Stimulated activated naive CD8-positive, alpha-beta T cell treated with anti-CD3 and anti-CD28 coated beads, Interleukin-15, amount 100 ng/mL, for 72 hours (primary cell): ENCODE data around the gene DPP8.
A peak's percentile ranks its signal among the peaks of the same experiment; 100 is the strongest.

Experiments
- ATAC-seq: fragments of 150-1000 bp; cut with Tn5 transposase; 2 replicates; pipeline ENCODE4 v1.10.0; 2021; ENCODE audit warnings: mild to moderate bottlenecking, moderate library complexity
- DNase-seq, 2 donors: peaks; one replicate each; pipeline ENCODE4 v3.0.0; 2021 to 2022
- H3K27ac Mint-ChIP-seq, 2 donors: one replicate each; pipeline ENCODE4 v1.8.0; 2022; ENCODE audit warnings: mild to moderate bottlenecking in 2 of 2, mixed read lengths in 2 of 2, moderate library complexity in 2 of 2
- H3K27me3 Mint-ChIP-seq: one replicate; pipeline ENCODE4 v1.8.0; 2022; ENCODE audit warnings: mixed read lengths
- H3K4me1 Mint-ChIP-seq: one replicate; pipeline ENCODE4 v1.8.0; 2022; ENCODE audit warnings: mild to moderate bottlenecking, mixed read lengths
- H3K4me3 Mint-ChIP-seq, 2 donors: one replicate each; pipeline ENCODE4 v1.8.0; 2022; ENCODE audit warnings: mild to moderate bottlenecking in 2 of 2, mixed read lengths in 2 of 2, moderate library complexity in 1 of 2
- H3K9me3 Mint-ChIP-seq, 2 donors: one replicate each; pipeline ENCODE4 v1.8.0; 2022; ENCODE audit warnings: mixed read lengths in 2 of 2

Gene DPP8

DNA sequence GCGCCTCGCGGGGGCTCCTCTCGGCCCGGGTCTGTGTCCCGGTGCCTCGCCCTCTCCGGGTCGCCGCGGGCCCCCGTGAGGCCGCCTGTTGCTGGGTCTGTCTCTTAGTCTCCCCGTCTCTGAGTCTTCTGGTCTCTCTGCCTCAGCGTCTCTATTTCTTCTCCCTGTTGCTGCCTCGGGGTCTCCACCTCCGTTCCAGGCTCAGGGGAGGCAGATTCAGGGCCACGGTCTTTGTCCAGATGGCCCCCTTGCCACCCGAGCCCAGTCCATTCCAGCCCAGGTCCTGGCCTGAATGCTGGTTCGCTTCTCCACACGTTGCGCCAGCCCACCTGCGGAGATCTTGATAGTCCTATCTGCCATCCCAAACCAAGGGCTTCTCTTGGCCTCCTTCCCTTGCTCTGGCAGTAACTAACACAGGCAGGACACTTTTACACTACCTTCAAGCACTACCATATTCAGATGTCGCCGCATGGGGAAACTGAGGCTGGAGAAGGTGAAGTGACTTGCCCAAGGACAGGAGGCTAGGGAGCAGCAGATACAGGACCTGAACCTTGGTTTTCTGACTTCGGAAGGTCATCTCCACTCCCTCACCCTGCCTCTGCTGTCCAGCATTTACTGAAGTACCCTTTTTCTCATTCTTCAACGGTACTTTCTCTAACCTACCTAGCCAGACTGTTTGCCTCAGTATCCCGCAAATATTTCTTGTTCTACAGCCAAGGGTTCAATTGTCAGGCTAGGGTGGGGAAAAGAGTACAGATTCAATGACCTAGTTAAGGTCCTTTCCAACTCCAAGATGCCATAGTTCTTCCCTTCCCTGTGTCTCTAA is 94.1 kb downstream of the DPP8 start:
- Mint-ChIP-seq H3K4me3 (peak overlapping the region; percentile 73 to 87), H3K27me3 (peaks cover 81% of the 10 kb centered on the region), H3K27ac (peak overlapping the region in 1 of 2 donors; percentile 68), H3K9me3 (no peaks in the 10 kb centered on the region), H3K4me1 (peaks cover 26% of the 10 kb centered on the region)
- DNase-seq (no peak), ATAC-seq (peak; percentile 42)

DNA sequence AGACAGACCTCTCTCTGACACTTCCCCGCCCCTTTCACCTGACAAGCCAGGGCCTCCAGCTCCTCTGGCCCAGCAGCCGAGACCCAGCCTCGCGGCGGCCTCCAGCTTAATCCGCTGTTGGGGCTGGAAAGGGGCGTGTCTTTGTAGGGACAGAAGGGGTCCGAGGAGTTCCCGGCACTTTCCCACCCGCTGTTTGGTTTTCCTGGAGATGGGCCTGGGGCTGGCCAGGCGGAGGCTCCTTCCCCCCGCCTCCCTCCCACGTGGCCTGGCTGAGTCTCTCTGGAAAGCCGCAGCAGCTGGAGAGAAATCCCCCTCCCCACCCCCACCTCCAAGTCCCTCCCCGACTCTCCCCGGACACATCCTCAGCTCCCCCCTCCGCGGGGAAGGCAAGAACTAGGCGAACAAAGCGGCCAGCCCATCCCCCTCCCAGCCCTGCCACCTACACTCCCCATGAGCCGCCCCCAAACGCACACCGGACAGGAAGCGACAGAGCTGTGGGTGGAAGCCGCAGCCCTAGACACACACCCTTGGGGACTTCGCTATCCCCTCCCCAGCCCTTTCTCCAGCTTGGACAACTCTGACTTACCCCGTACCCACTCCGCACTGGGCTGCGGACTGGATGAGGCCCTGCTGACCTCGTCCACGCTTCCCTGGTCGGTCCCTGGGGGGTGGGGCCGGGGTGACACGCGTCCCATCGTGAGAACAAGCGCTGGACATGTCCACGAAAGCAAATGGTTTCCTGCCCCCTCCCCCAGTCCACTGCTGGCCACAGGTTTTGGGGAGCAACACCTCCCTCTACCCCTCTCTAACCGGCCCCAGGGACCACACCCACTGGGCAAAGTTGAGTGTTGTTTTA is 95.9 kb downstream of the DPP8 start:
- Mint-ChIP-seq H3K27ac (no peak overlapping the region), H3K4me1 (peaks cover 26% of the 10 kb centered on the region), H3K4me3 (peak overlapping the region; percentile 83 to 86), H3K27me3 (peaks cover 99% of the 10 kb centered on the region), H3K9me3 (no peaks in the 10 kb centered on the region)
- ATAC-seq (peak; percentile 61), DNase-seq (peak; percentile 11 to 29)

DNA sequence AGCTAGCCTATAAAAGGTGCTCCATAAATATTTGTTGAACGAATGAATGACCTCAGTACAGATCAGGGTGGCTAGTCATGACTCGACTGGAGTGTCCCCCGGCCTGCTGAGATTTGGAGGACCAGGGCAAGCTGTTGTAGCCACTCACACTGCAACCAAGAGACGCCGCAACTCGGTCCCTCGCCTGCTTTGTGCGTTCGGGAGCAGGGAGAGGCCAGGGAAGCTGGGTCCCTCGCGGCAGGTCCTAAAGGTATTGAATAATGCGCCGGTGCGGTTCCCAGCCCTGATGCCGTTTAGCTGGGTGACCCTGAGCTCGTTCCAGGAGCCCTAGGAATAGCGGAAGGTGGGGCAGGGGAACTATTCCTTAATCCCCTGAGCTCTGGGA is 96.5 kb downstream of the DPP8 start:
- peak overlapping the region in 1 of 2 donors; percentile 37 for H3K4me3 Mint-ChIP-seq
- ATAC-seq (no peak), DNase-seq (no peak)
- no peak overlapping the region for H3K27ac Mint-ChIP-seq
- H3K9me3 Mint-ChIP-seq = no peaks in the 10 kb centered on the region
- peaks cover 26% of the 10 kb centered on the region for H3K4me1 Mint-ChIP-seq
- peaks cover 100% of the 10 kb centered on the region for H3K27me3 Mint-ChIP-seq

DNA sequence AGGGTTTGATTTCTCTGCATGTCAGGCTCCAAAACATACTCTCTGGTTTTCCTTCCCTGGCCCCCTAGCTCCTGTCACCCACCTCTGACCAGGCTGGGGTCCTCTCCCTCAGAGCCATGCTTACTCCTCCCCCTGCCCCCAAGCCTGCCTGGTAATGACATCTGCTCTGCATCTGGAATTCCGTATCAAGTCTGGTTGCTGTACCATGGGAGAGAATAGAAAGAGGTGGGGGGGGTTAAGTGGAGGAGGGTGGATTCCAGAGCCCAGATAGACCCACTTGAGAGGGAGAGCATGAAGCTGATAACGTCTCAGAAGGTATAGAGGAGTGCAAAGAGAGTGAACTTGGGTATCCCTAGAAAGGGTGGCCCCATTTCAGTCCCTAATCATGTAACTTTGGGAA is 98.9 kb downstream of the DPP8 start:
- Mint-ChIP-seq H3K4me3 (no peak overlapping the region), H3K27me3 (peaks cover 76% of the 10 kb centered on the region), H3K9me3 (no peaks in the 10 kb centered on the region), H3K27ac (no peak overlapping the region), H3K4me1 (peaks cover 26% of the 10 kb centered on the region)
- no peak for ATAC-seq
- no peak for DNase-seq

DNA sequence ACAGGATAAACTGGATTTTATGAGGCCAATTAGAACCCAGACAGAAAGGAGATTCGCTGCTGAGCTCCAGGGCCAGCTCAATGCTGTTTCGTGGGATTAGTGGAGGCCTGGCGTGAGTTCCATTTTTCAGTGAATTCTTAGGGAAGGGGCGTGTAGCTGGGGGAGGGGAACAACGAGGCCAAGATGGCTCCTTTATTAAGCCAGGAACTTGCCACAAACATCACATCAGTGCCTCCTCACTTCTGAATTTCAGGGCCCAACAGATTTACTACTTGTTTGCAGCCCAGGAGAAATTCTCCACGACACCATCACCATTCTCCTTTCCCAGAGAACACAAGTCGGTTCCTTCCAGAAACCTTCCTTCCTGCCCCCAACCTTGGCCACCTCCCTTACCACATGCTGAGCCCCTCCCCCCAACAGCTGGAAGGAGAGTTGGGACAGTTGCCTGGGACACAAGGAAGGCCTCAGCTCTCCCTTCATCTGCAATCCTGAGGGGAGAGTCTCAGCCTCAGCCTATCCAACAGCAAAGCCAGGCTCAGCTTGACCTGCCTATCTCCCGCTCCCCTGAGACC is 100.6 kb downstream of the DPP8 start:
- Mint-ChIP-seq H3K9me3 (no peaks in the 10 kb centered on the region), H3K4me3 (no peak overlapping the region), H3K27me3 (peaks cover 60% of the 10 kb centered on the region), H3K4me1 (peaks cover 14% of the 10 kb centered on the region), H3K27ac (no peak overlapping the region)
- ATAC-seq (no peak), DNase-seq (no peak)

DNA sequence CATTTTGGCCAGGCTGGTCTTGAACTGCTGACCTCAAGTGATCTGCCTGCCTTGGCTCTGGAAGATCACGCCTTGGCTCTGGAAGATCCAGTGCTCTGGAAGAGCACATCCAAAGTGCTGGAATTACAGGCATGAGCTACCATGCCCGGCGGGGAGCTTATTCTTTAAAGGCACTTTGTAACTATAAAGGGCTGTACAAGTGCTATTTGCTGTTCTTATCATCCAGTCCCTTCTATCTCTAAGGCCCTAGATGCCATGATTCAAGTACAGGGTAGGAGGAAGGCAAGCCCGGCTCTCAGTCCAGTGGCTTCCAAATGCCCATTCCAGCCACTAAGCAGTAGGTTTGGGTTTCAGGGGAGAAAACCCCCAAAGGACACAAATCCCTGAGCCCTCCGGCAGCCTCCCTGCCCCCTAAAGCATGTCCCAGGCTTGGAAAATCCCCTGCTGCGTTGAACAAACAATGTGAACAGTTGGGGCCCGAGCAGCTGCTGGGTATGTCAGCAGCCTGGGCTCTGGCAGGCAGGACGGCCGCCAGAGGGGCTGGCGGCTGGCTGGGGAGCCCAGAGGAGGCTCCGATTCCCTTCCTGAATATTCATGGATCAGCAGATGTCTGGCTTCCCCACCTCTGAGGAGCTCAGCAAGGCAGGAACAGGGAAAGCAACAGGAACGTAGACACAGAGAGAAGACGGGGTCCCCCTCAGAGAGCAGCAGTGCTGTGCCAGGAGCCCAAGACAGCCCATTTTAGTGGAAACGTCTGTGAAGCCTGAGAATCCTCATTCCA is 102.5 kb downstream of the DPP8 start:
- H3K27me3 Mint-ChIP-seq = peaks cover 49% of the 10 kb centered on the region
- no peak overlapping the region for H3K4me3 Mint-ChIP-seq
- ATAC-seq (no peak), DNase-seq (no peak)
- H3K27ac Mint-ChIP-seq = no peak overlapping the region
- H3K4me1 Mint-ChIP-seq = no peaks in the 10 kb centered on the region
- H3K9me3 Mint-ChIP-seq = no peaks in the 10 kb centered on the region

DNA sequence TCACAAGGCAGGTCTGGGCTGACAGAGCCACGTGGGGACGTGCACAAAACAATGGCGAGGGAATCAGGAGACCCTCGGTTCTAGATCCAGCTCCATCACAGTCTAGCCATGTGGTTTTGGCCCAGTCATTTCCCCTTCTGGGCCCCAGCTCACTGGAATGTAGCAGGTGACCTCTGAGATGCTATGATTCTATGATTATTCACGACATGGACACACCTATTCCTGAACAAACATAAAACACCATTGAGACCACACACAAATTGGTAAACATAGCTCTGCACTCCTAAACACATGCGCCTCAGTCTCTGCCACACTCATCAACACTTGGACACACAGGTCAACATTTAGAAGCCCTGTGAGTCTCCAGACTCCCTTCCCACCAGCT is 103.7 kb downstream of the DPP8 start:
- Mint-ChIP-seq H3K4me3 (no peak overlapping the region), H3K27ac (no peak overlapping the region), H3K4me1 (peaks cover 9% of the 10 kb centered on the region), H3K9me3 (no peaks in the 10 kb centered on the region), H3K27me3 (peaks cover 48% of the 10 kb centered on the region)
- ATAC-seq (no peak), DNase-seq (no peak)

DNA sequence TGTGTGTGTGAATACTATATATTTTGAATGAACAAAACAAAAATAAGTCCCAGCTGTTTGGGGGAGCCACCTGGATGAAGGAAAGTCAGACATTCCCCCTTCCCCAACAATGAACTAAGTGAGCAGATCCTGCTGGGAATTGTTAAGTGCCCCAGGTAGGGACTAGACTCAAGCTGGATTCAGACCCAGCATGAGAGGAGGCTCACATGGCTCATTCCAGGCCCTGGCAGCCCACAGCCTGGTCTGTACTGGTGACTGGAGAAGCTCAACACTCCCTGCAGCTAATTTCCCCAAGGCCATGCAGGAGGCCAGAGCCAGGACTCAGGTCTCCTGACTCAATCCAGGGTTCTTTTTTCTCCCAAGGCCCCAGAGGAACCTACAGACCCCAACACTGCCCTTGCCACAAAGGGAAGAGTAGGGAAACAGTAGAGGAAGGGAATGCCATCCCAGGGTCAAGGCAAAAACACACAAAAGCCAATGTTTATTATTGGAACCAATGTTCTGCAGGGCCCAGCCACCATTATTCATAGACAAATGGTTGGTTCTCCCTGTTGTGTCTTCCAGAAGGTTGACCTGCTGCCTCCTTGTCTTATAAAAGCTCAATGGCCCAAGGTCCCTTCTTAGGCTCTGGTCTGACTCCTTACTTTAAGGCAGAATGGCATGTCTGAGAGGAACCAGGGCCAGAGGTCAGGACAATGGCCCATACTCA is 104.3 kb downstream of the DPP8 start:
- ATAC-seq (no peak), DNase-seq (no peak)
- Mint-ChIP-seq H3K27ac (peak overlapping the region in 1 of 2 donors; percentile 9), H3K9me3 (no peaks in the 10 kb centered on the region), H3K27me3 (peaks cover 44% of the 10 kb centered on the region), H3K4me1 (peaks cover 9% of the 10 kb centered on the region), H3K4me3 (no peak overlapping the region)

DNA sequence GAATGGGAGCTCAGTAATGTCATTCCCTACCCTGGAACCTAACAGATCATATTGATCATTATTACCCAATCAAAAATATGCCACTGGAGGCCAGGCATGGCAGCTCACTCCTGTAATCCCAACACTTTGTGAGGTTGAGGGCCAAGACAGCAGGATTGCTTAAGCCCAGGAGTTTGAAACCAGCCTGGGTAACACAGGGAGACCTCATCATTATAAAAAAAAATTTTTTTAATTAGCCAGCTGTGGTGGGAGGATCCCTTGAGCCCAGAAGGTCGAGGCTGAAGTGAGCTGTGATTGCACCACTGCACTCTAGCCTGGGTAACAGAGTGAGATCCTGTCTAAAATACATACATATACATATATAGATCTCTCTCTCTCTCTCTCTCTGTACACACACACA is 104.9 kb downstream of the DPP8 start:
- no peak overlapping the region for H3K4me3 Mint-ChIP-seq
- H3K27ac Mint-ChIP-seq = no peak overlapping the region

DNA sequence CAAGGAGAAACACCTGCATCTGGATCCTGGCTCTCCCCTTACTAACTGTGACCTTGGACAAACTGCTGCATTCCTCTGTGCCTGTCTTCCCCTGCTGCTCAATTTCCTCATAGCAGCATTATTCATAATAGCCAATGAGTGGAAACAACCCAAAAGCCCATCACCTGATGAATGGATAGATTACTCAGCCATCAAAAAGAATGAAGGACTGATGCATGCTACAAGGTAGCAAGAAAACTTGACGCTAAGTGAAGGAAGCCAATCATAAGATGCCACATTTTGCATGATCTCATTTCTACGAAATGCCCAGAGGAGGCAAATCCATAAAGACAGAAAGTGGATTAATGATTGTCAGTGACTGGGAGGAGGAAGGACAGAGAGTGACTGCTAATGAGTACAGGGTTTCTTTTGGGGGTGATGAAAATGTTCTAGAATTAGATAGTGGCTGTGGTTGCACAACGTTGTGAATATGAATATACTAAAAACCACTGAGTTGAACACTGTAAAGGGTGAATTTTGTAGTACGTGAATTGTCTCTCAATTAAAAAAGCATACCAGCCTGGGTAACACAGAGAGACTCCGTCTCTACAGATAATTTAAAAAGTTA is 105.9 kb downstream of the DPP8 start:
- H3K27ac Mint-ChIP-seq = no peak overlapping the region
- H3K9me3 Mint-ChIP-seq = no peaks in the 10 kb centered on the region
- no peak overlapping the region for H3K4me3 Mint-ChIP-seq
- peaks cover 9% of the 10 kb centered on the region for H3K4me1 Mint-ChIP-seq
- no peak for DNase-seq
- ATAC-seq = no peak
- peaks cover 28% of the 10 kb centered on the region for H3K27me3 Mint-ChIP-seq

More for the DNA sequence above, 104.9 kb downstream of the DPP8 start:
- ATAC-seq = no peak
- DNase-seq = no peak
- Mint-ChIP-seq H3K4me1 (peaks cover 9% of the 10 kb centered on the region), H3K9me3 (no peaks in the 10 kb centered on the region), H3K27me3 (peaks cover 38% of the 10 kb centered on the region)

DNA sequence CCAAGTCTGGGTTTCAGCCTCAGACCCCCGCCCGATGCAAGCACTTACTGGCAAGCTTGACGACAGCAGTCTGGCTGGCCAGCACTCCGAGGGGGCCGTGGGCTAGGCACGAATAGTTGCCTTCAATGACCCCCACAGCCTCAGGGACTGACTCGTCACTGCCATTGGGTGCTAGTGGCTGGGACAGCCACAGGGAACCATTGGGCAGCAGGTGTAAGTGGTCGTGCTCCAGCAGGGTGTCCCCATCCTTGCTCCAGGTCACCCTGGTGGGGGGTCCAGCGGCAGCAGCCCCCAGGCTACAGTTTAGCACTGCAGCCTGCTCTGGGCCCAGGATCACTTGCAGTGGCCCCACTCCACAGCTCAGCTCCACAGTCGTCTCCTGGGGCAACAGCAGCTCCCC is 106.5 kb downstream of the DPP8 start:
- H3K9me3 Mint-ChIP-seq = no peaks in the 10 kb centered on the region
- no peak for DNase-seq
- H3K4me3 Mint-ChIP-seq = no peak overlapping the region
- H3K27me3 Mint-ChIP-seq = peaks cover 22% of the 10 kb centered on the region
- H3K27ac Mint-ChIP-seq = no peak overlapping the region
- H3K4me1 Mint-ChIP-seq = peaks cover 9% of the 10 kb centered on the region
- ATAC-seq = no peak

DNA sequence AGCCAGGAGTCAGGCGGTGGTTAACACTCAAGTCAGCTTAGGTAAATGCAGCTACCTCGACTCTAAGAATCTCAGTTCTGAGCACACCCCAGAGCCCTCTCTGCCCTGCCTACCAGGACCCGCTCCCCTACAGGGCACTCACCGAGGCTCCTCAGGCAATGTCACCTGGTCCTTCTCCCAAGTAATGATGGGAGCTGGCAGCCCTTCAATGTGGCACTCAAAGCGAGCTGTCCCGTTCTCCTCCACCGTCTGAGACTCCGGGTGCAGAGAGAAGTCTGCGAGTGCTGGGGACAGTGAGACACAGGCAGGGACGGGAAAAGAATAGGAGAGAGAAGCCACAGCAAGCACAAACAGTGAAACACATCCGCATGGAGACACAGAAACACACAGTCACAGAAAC is 107.5 kb downstream of the DPP8 start:
- no peaks in the 10 kb centered on the region for H3K9me3 Mint-ChIP-seq
- ATAC-seq (no peak), DNase-seq (no peak)
- H3K4me3 Mint-ChIP-seq = no peak overlapping the region
- H3K4me1 Mint-ChIP-seq = peaks cover 9% of the 10 kb centered on the region
- H3K27me3 Mint-ChIP-seq = peaks cover 22% of the 10 kb centered on the region
- no peak overlapping the region for H3K27ac Mint-ChIP-seq

DNA sequence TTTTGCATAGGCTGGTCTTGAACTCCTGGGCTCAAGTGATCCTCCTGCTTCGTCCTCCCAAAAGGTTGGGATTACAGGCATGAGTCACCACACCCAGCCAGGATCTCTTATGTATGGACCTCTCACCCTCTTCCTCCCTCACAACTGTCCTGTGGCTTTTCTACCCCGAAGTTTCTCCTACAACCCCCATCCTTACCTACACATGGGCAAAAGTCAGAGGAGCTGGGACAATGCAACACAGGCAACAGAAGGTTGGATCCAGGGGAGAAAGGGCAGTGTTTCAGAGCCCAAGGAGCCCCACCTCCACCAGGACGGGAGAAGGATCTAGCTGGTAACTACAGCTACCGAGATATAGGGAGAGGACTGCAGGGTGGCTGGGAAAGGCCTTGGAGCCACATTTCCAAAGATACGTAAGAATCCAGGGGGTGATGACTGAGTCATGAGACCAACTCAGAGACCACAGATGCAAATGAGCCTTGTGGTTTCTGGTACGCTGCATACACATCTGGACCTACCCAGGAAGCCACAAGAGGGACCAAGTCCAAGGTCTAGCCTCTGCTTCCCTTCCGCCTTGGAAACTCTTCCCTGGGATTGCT is 108.4 kb downstream of the DPP8 start:
- no peak for DNase-seq
- Mint-ChIP-seq H3K27ac (no peak overlapping the region), H3K4me1 (peaks cover 9% of the 10 kb centered on the region), H3K9me3 (no peaks in the 10 kb centered on the region), H3K4me3 (no peak overlapping the region), H3K27me3 (peaks cover 22% of the 10 kb centered on the region)
- ATAC-seq = no peak

DNA sequence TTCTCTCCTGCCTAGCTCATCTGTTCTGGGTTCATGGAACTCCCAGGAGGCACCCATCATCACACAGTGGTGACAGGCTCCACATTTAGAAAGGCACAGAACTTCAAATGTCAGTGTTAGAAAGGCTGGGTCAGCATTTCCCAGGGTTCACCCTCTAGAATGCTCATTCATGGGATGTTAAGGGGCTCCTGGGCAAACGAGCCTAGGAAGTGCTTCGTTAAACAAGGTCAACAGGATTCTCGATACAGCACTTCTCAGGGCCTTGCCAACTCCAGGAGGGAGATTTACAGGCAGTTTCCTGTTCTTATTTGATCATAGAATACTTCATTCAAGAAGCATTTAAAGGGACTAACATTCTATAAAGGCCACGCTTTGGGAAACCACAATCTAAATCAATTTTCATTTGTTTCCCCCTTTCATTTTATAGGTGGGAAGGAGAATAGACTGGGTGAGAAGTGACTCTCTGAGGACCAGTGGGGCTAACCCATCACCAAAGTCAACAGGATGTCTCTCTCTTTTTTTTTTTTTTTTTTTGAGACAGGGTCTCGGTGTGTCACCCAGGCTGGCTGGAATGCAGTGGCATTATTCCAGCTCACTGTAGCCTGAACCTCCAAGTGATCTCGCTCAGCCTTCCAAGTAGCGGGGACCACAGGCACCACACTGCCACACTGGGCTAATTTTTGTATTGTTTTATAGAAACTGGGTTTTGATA is 109.0 kb downstream of the DPP8 start:
- no peak overlapping the region for H3K27ac Mint-ChIP-seq
- no peak overlapping the region for H3K4me3 Mint-ChIP-seq
- H3K27me3 Mint-ChIP-seq = peaks cover 26% of the 10 kb centered on the region
- H3K9me3 Mint-ChIP-seq = no peaks in the 10 kb centered on the region
- no peak for ATAC-seq
- no peak for DNase-seq
- H3K4me1 Mint-ChIP-seq = peaks cover 9% of the 10 kb centered on the region
